Natural killer cell (primary cell): Measurements from ENCODE around the gene ATOX1. TPM values are rescaled to one million over a fixed set of nuclear protein-coding genes. Genes with fewer than 3 reads are reported as not detected.

Experiments used
- ATAC-seq, 3 donors: fragments of 150-1000 bp in 2 of 3; fragments of 200-7000 bp in 1 of 3; cut with Tn5 transposase; 1 replicate in 1 of 3; 2 replicates in 2 of 3; pipeline ENCODE4 v1.10.0; 2021; ENCODE audit warnings: mild to moderate bottlenecking in 2 of 3, moderate library complexity in 2 of 3
- DNase-seq, 2 donors: peaks; one replicate each; pipeline versions ENCODE4 v3.0.0 to v3.0.0-alpha.2; 2013 to 2021; ENCODE audit warnings: mixed read lengths in 1 of 2
- H3K27ac ChIP-seq: one replicate; pipeline ENCODE4 v1.5.1; 2013; ENCODE audit warnings: mild to moderate bottlenecking, low read length
- H3K27me3 ChIP-seq: one replicate; pipeline ENCODE4 v1.6.1; 2013; ENCODE audit warnings: low read length; ENCODE audit not compliant: control insufficient read depth, insufficient read depth
- H3K36me3 ChIP-seq: one replicate; pipeline ENCODE4 v1.6.1; 2013; ENCODE audit warnings: low read length; ENCODE audit not compliant: control insufficient read depth, insufficient read depth
- H3K4me1 ChIP-seq: one replicate; pipeline ENCODE4 v1.6.1; 2013; ENCODE audit warnings: low read length; ENCODE audit not compliant: control insufficient read depth, insufficient read depth
- H3K4me3 ChIP-seq: one replicate; pipeline ENCODE4 v1.5.1; 2013; ENCODE audit warnings: low read length
- H3K9me3 ChIP-seq: one replicate; pipeline ENCODE4 v1.6.1; 2013; ENCODE audit warnings: low read length; ENCODE audit not compliant: control insufficient read depth, insufficient read depth
- H3K27ac Mint-ChIP-seq, 2 donors: one replicate each; pipeline ENCODE4 v1.8.0; 2022; ENCODE audit warnings: mild to moderate bottlenecking in 2 of 2, mixed read lengths in 2 of 2, moderate library complexity in 1 of 2
- H3K27me3 Mint-ChIP-seq, 2 donors: one replicate each; pipeline ENCODE4 v1.8.0; 2022; ENCODE audit warnings: low read depth in 2 of 2, mixed read lengths in 2 of 2
- H3K36me3 Mint-ChIP-seq: one replicate; pipeline ENCODE4 v1.8.0; 2022; ENCODE audit warnings: mixed read lengths
- H3K4me1 Mint-ChIP-seq, 2 donors: one replicate each; pipeline ENCODE4 v1.8.0; 2022; ENCODE audit warnings: mixed read lengths in 2 of 2
- H3K4me3 Mint-ChIP-seq: one replicate; pipeline ENCODE4 v1.8.0; 2022; ENCODE audit warnings: mild to moderate bottlenecking, moderate library complexity, mixed read lengths
- H3K9me3 Mint-ChIP-seq, 2 donors: one replicate each; pipeline ENCODE4 v1.8.0; 2022; ENCODE audit warnings: mixed read lengths in 2 of 2
- CTCF ChIP-seq: fragments of 200-600 bp; IDR thresholded peaks from one replicate; pipeline ENCODE4 v1.8.0; 2022; ENCODE audit warnings: antibody characterized with exemption
- WGBS: methylation state at CpG from one replicate; pipeline ENCODE4 v1.1.7; 2013; ENCODE audit warnings: missing lambda C conversion rate; ENCODE audit not compliant: insufficient coverage; 5-methylcytosine and 5-hydroxymethylcytosine counted together
- intact Hi-C: fragments of 100-400 bp; cut with micrococcal nuclease; formaldehyde crosslinking; loops from one replicate; pipeline ENCODE4 v1.14.2; 2022
- total RNA-seq, 4 donors: library from RNA; stranded (reverse); fragments of 120-200 nt in 1 of 4; gene quantifications; one replicate each; pipeline versions ENCODE4 v1.2.3 to v1.2.4, GENCODE V29; 2013 to 2022

Gene ATOX1
- total RNA-seq, 3 donors from 2014 or later (not counting 1 experiment from before 2014, with no cell fraction given) = 41.5 to 46.4 (median 46.2) TPM

GRCh38 chr5:151718646-151719045, 39.8 kb downstream of the ATOX1 start:
- H3K36me3 Mint-ChIP-seq = no peaks in the 10 kb centered on the region
- no peak overlapping the region for H3K27ac Mint-ChIP-seq
- TF ChIP-seq CTCF = no peak
- no peak overlapping the region for H3K4me3 ChIP-seq
- intact Hi-C loops = no loop called here
- H3K9me3 ChIP-seq = no peaks in the 10 kb centered on the region
- H3K27me3 Mint-ChIP-seq = no peaks in the 10 kb centered on the region
- 90% methylated on average over 3 of the region's 3 CpGs for WGBS
- no peak overlapping the region for H3K27ac ChIP-seq
- H3K9me3 Mint-ChIP-seq = no peaks in the 10 kb centered on the region
- H3K4me1 Mint-ChIP-seq = peaks cover 0 to 5% of the 10 kb centered on the region in 2 donors
- no peaks in the 10 kb centered on the region for H3K36me3 ChIP-seq
- no peaks in the 10 kb centered on the region for H3K27me3 ChIP-seq
- no peak overlapping the region for H3K4me3 Mint-ChIP-seq
- ATAC-seq (no peak), DNase-seq (no peak)
- no peaks in the 10 kb centered on the region for H3K4me1 ChIP-seq

GRCh38 chr5:151718153-151718552, 40.3 kb downstream of the ATOX1 start:
- no peak for TF ChIP-seq CTCF
- H3K27me3 ChIP-seq = no peaks in the 10 kb centered on the region
- no peaks in the 10 kb centered on the region for H3K36me3 ChIP-seq
- WGBS = 100% methylated on average over 1 of the region's 2 CpGs
- no peaks in the 10 kb centered on the region for H3K36me3 Mint-ChIP-seq
- DNase-seq (no peak), ATAC-seq (no peak)
- H3K4me1 ChIP-seq = no peaks in the 10 kb centered on the region
- no peak overlapping the region for H3K4me3 Mint-ChIP-seq
- H3K27ac ChIP-seq = no peak overlapping the region
- no peak overlapping the region for H3K27ac Mint-ChIP-seq
- intact Hi-C loops = no loop called here
- H3K4me1 Mint-ChIP-seq = peaks cover 0 to 2% of the 10 kb centered on the region in 2 donors
- no peak overlapping the region for H3K4me3 ChIP-seq
- no peaks in the 10 kb centered on the region for H3K9me3 ChIP-seq
- no peaks in the 10 kb centered on the region for H3K9me3 Mint-ChIP-seq
- no peaks in the 10 kb centered on the region for H3K27me3 Mint-ChIP-seq

DNA sequence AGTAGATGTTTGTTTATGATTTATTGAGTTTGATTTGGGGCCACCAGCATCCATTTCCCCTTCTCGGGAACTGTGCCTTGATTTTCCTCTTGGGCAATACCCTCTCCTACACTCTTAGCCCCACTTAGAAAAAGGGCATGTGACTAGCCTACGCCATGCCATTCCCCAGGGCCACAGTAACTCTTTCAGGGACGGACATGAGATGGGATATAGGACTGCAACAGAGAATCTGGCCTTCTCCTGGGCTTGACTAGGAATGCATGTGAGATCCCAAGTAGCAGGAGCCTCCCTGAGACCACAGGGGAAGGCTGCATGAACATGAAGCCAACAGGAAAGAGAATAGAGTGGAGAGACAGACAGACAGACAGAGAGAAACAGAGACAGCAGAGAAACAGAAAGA, 41.0 kb downstream of the ATOX1 start:
- no peaks in the 10 kb centered on the region for H3K9me3 Mint-ChIP-seq
- H3K36me3 Mint-ChIP-seq = no peaks in the 10 kb centered on the region
- no peak overlapping the region for H3K27ac ChIP-seq
- no peak overlapping the region for H3K4me3 ChIP-seq
- H3K27ac Mint-ChIP-seq = no peak overlapping the region
- H3K9me3 ChIP-seq = no peaks in the 10 kb centered on the region
- H3K4me3 Mint-ChIP-seq = no peak overlapping the region
- no peaks in the 10 kb centered on the region for H3K4me1 Mint-ChIP-seq
- intact Hi-C loops = no loop called here
- H3K27me3 ChIP-seq = no peaks in the 10 kb centered on the region
- H3K4me1 ChIP-seq = no peaks in the 10 kb centered on the region
- DNase-seq = no peak
- ATAC-seq = no peak
- H3K27me3 Mint-ChIP-seq = peaks cover 4 to 5% of the 10 kb centered on the region in 2 donors
- WGBS = 96% methylated on average over 3 of the region's 3 CpGs
- H3K36me3 ChIP-seq = no peaks in the 10 kb centered on the region
- no peak for TF ChIP-seq CTCF

GRCh38 chr5:151709109-151709735, 49.2 kb downstream of the ATOX1 start:
- H3K27me3 Mint-ChIP-seq = peaks cover 9 to 10% of the 10 kb centered on the region in 2 donors
- Histone ChIP-seq H3K4me3 (no peak overlapping the region), H3K27ac (no peak overlapping the region), H3K4me1 (no peaks in the 10 kb centered on the region), H3K27me3 (no peaks in the 10 kb centered on the region), H3K36me3 (no peaks in the 10 kb centered on the region), H3K9me3 (no peaks in the 10 kb centered on the region)
- no peaks in the 10 kb centered on the region for H3K4me1 Mint-ChIP-seq
- no peaks in the 10 kb centered on the region for H3K9me3 Mint-ChIP-seq
- no peak for TF ChIP-seq CTCF
- no peak for DNase-seq
- no peaks in the 10 kb centered on the region for H3K36me3 Mint-ChIP-seq
- ATAC-seq = no peak
- no peak overlapping the region for H3K4me3 Mint-ChIP-seq
- WGBS = 89% methylated on average over 13 of the region's 13 CpGs
- intact Hi-C loops = no loop called here
- no peak overlapping the region for H3K27ac Mint-ChIP-seq
